Measurements from ENCODE around the gene TRAPPC3. TPM values are rescaled to one million over a fixed set of nuclear protein-coding genes. Genes with fewer than 3 reads are reported as not detected.

Gene TRAPPC3
- total RNA-seq, 1 donor from 2014 or later, result 95.9 TPM

DNA sequence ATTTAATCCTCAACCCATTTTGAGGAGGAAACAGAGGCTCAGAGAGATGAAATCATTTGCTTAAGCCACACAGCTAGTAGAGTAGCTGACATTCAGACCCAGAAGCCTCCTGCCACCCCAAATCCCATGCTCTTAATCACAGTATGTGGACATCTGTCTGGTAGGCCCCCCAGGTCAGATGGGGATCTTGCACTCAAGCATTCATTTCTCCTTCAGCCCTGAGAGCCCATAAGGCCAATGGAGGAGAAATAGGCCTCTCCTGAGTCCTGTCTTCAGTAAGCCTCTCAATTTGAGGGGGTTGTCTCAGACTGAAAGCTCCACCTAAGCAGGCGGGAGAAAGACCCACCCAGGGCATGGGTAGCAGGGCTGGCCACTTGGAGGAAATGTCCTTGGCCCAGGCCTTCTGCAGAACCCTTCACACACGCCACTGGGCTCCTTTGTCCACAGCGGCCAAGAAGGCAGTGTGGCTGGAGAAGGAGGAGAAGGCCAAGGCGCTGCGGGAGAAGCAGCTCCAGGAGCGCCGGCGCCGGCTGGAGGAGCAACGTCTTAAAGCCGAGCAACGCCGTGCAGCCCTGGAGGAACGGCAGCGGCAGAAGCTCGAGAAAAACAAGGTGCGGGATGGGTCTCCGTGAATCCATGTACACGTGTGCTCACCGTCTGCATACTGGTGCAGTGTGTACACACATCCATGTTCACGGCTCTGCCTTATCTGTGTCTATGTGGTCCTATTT is 22.9 kb upstream of the TRAPPC3 start:
- H3K4me3 ChIP-seq (ENCODE audit: low read depth, low read length), result no peak overlapping the region
- TF ChIP-seq, protein P1, sequence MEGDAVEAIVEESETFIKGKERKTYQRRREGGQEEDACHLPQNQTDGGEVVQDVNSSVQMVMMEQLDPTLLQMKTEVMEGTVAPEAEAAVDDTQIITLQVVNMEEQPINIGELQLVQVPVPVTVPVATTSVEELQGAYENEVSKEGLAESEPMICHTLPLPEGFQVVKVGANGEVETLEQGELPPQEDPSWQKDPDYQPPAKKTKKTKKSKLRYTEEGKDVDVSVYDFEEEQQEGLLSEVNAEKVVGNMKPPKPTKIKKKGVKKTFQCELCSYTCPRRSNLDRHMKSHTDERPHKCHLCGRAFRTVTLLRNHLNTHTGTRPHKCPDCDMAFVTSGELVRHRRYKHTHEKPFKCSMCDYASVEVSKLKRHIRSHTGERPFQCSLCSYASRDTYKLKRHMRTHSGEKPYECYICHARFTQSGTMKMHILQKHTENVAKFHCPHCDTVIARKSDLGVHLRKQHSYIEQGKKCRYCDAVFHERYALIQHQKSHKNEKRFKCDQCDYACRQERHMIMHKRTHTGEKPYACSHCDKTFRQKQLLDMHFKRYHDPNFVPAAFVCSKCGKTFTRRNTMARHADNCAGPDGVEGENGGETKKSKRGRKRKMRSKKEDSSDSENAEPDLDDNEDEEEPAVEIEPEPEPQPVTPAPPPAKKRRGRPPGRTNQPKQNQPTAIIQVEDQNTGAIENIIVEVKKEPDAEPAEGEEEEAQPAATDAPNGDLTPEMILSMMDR (conservative IDR thresholded peaks at IDR 0.05; ENCODE audit: low read depth, low read length), result no peak
- DNase-seq (ENCODE audit: low read depth), result no peak

DNA sequence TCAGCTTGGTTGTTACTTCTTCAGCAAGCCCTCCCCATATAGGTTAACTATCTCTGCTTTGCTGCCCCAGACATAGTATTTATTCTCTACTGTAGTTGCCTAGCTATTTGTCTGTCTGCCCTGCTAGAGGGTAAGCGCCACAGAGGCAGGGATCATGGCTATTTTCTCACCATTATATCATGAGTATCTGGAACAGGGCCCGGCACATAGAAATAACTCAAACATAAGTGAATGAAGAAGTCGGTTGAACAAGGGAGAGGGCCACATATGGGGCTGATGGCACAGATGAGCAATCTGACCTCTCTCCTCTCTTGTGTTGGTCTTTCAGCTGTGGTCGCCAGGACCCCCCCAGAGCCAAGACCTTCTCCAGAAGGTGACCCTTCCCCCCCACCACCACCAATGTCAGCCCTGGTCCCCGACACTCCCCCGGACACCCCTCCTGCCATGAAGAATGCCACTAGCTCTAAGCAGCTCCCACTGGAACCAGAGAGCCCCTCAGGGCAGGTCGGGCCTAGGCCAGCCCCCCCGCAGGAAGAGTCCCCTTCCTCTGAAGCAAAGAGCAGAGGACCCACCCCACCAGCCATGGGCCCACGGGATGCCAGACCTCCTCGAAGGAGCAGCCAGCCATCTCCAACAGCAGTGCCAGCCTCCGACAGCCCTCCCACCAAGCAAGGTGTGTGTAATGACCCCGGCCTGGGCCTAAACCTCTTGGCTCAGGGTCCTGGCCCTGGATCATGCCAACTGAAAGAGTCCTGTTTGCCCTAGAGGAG is 21.5 kb upstream of the TRAPPC3 start:
- TF ChIP-seq, protein P1 (conservative IDR thresholded peaks at IDR 0.05; ENCODE audit: low read depth, low read length), result no peak
- H3K4me3 ChIP-seq (ENCODE audit: low read depth, low read length), result no peak overlapping the region
- DNase-seq (ENCODE audit: low read depth), result no peak

DNA sequence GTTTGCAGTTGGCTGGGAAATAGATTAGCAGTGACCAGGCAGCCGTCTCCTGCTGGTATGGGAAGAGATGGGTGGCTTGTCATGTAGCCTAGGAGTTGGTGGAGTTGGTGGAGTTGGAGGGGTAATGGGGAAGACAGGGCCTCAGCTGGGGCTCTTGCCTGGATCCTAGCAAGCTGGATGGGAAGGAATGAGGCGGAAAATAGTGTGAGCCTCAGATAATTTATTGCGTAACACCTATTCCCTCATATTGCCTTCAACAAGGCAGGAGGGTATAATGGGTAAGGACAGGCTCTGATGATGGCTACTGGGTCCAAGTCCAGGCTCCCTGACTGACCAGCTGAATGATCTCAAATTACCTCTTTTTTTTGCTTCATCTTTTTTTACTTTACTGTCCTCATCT is 19.2 kb upstream of the TRAPPC3 start:
- TF ChIP-seq, protein P1 (conservative IDR thresholded peaks at IDR 0.05; ENCODE audit: low read depth, low read length), result no peak
- H3K4me3 ChIP-seq (ENCODE audit: low read depth, low read length), result no peak overlapping the region
- DNase-seq (ENCODE audit: low read depth), result no peak

DNA sequence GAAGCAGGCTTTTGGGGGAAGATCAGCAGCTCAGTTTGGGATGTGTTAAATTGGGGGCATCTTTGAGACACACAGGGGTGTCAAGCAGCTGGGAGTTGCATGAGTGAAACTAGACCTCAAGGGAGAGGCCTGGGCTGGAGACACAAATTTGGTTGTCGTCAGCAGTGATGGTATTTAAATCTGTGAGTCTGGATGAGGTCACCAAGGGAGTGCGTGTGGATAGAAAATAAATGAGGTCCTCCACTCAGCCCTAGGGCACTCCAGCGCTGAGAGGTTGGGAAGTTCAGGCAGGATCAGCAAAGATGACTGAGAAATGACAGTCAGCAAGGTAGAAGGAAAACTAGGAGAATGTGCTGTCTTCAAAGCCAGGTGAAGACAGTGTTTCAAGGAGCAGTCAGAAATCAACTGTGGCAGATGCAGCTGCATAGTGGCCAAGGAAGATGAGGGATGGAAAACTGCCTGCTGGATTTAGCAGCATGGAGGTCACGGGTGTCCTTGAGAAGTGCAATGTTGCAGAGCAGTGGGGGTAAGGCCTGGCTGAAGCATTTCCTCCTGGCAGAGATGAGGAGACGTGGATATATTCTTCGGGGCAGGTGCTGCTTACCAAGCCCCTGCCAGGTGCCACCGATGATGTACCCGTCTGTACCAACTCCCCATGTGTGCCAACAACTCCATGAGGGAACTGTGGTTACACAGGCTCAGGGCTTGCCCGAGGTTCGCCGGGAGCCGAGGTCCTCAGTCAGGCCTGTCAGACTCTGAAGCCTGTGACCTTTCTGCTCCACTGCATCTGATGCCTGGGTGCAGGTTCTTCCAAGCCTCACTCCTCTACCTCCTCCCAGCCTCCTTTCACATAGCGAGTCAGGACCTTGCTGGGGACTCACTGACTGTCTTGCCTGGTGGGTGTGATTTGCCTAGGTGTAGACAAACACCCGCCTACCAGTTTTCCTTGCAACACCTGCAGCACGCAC is 17.9 kb upstream of the TRAPPC3 start:
- DNase-seq (ENCODE audit: low read depth), result no peak
- TF ChIP-seq, protein P1 (conservative IDR thresholded peaks at IDR 0.05; ENCODE audit: low read depth, low read length), result no peak
- no peak overlapping the region for H3K4me3 ChIP-seq (ENCODE audit: low read depth, low read length)

DNA sequence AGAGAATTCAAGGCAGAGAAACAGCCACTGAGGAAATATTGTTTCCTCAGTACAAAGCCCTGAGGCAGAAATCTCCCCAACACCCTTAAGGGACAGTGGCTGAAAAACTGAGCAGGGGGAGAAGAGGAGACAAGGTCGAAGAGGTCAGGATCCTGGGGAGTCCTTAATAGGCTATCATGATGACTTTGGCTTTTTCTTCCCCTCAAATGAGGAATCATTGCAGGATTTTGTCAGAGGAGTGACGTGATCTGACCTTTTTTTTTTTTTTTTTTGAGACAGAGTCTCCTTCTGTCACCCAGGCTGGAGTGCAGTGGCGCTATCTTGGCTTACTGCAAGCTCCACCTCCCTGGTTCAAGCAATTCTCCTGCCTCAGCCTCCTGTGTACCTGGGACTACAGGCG is 16.9 kb upstream of the TRAPPC3 start:
- no peak for DNase-seq (ENCODE audit: low read depth)
- H3K4me3 ChIP-seq (ENCODE audit: low read depth, low read length), result no peak overlapping the region
- TF ChIP-seq, protein P1 (conservative IDR thresholded peaks at IDR 0.05; ENCODE audit: low read depth, low read length), result no peak

DNA sequence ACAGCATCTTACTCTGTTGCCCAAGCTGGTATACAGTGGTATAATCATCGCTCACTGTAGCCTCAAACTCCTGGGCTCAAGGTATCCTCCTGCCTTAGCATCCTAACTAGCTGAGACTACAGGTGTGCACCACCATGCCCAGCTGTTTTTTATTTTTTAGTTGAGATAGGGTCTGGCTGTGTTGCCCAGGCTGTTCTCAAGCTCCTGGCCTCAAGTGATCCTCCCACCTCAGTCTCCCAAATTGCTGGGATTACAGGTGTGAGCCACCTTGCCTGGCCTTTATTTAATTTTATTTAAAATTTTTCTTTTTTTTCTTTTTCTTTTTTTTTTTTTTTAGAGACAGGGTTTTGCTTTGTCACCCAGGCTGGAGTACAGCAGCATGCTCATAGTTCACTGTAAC is 15.9 kb upstream of the TRAPPC3 start:
- no peak overlapping the region for H3K4me3 ChIP-seq (ENCODE audit: low read depth, low read length)
- DNase-seq (ENCODE audit: low read depth), result no peak
- TF ChIP-seq, protein P1 (conservative IDR thresholded peaks at IDR 0.05; ENCODE audit: low read depth, low read length), result no peak

Measured in epithelial cell of proximal tubule (primary cell).